K562 (cell line): Measurements from ENCODE around the gene UTP14A. TPM values are rescaled to one million over a fixed set of nuclear protein-coding genes. Genes with fewer than 3 reads are reported as not detected.

Experiments
- ATAC-seq: fragments of 200-7000 bp; cut with Tn5 transposase; 3 replicates; pipeline ENCODE4 v1.9.1; 2020; ENCODE audit warnings: moderate library complexity
- BruUV-seq: library from RNA; stranded (reverse); fragments of 400-500 nt; replicated peaks from 2 replicates; lab custom pipeline; 2021; lab: Mats Ljungman, UMichigan
- CTCF ChIA-PET: fragments of 300-600 bp; formaldehyde crosslinking; extraction: SDS; loops from one replicate; lab custom pipeline; 2021; ENCODE audit warnings: low intra/inter-chr PET ratio; lab: Yijun Ruan, JAX
- POLR2A ChIA-PET: fragments of 300-600, 350-650 bp; sonication (Branson Sonifier 250); formaldehyde crosslinking; extraction: SDS; loops from one replicate; lab custom pipeline; 2021; ENCODE audit warnings: antibody characterized with exemption, inconsistent platforms; lab: Yijun Ruan, JAX
- DNase-seq, 4 experiments: peaks; one replicate each; pipeline versions ENCODE4 v3.0.0 to v3.0.0-alpha.2; 2011 to 2018; ENCODE audit warnings: low spot score in 3 of 4, mixed read lengths in 3 of 4; ENCODE audit errors: extremely low read depth in 1 of 4
- FAIRE-seq: peaks from 2 replicates; lab custom pipeline; 2011; peaks lifted over from hg19 to GRCh38; lab: Jason Lieb, UNC
- H2AFZ ChIP-seq: 2 replicates; pipeline ENCODE4 v1.6.0; 2011; ENCODE audit warnings: low read depth, low read length, control low read depth, inconsistent platforms
- H3K27ac ChIP-seq: fragments of 200-600 bp; 3 replicates; pipeline ENCODE4 v1.8.0; 2011; ENCODE audit warnings: low read depth, mild to moderate bottlenecking, control low read depth, inconsistent platforms, low read length, moderate library complexity, mixed read lengths; ENCODE audit errors: extremely low read depth
- H3K27me3 ChIP-seq, 2 experiments: fragments of 300-600 bp in 1 of 2; 2 replicates in 1 of 2; 3 replicates in 1 of 2; pipeline versions ENCODE4 v1.6.0 to v1.8.0; 2011; ENCODE audit warnings: inconsistent platforms in 2 of 2, low read length in 2 of 2, mild to moderate bottlenecking in 1 of 2, mixed read lengths in 1 of 2, moderate library complexity in 1 of 2; ENCODE audit not compliant: control insufficient read depth in 2 of 2, insufficient read depth in 2 of 2
- H3K36me3 ChIP-seq: fragments of 300-600 bp; 3 replicates; pipeline ENCODE4 v1.8.0; 2011; ENCODE audit warnings: mild to moderate bottlenecking, low read length, inconsistent platforms; ENCODE audit not compliant: control insufficient read depth, insufficient read depth
- H3K4me1 ChIP-seq, 2 experiments: fragments of 200-600 bp in 1 of 2; replicated peaks in 1 of 2; 2 replicates in 1 of 2; 3 replicates in 1 of 2; pipeline versions ENCODE4 v1.5.1 to v1.8.0; 2011; ENCODE audit warnings: inconsistent platforms in 2 of 2, low read length in 2 of 2, mild to moderate bottlenecking in 1 of 2, mixed read lengths in 1 of 2, moderate library complexity in 1 of 2; ENCODE audit not compliant: control insufficient read depth in 2 of 2, insufficient read depth in 2 of 2
- H3K4me2 ChIP-seq: 2 replicates; pipeline ENCODE4 v1.6.1; 2011; ENCODE audit warnings: low read length, control low read depth, inconsistent platforms, mixed read lengths; ENCODE audit not compliant: insufficient read depth
- H3K4me3 ChIP-seq: fragments of 200-600 bp; sonication (generic), shearing (Covaris generic); 2 replicates; pipeline ENCODE4 v1.5.1; 2016; ENCODE audit warnings: control low read depth, inconsistent platforms
- H3K79me2 ChIP-seq: fragments of 200-600 bp; 3 replicates; pipeline ENCODE4 v1.8.0; 2011; ENCODE audit warnings: low read length, inconsistent platforms; ENCODE audit not compliant: control insufficient read depth, insufficient read depth
- H3K9ac ChIP-seq, 2 experiments: 2 replicates each; pipeline versions ENCODE4 v1.6.0 to v1.6.1; 2011; ENCODE audit warnings: low read depth in 2 of 2, low read length in 2 of 2, control low read depth in 1 of 2, inconsistent platforms in 1 of 2, mild to moderate bottlenecking in 1 of 2, mixed read lengths in 1 of 2; ENCODE audit not compliant: insufficient read depth in 1 of 2
- H3K9me1 ChIP-seq: one replicate; pipeline ENCODE4 v1.6.0; 2011; ENCODE audit warnings: inconsistent platforms, mild to moderate bottlenecking, low read length, moderate library complexity; ENCODE audit not compliant: control insufficient read depth, insufficient read depth
- H3K9me3 ChIP-seq: replicated peaks from 2 replicates; pipeline ENCODE4 v1.5.1; 2011; ENCODE audit warnings: low read depth, low read length, inconsistent platforms; ENCODE audit not compliant: control insufficient read depth, insufficient read depth
- H4K20me1 ChIP-seq: replicated peaks from 2 replicates; pipeline ENCODE4 v1.6.1; 2011; ENCODE audit warnings: low read length, inconsistent platforms, mixed read lengths; ENCODE audit not compliant: control insufficient read depth, insufficient read depth
- RREB1 ChIP-seq: fragments of 250-450 bp; sonication (Bioruptor Pico); IDR thresholded peaks from 2 replicates; pipeline ENCODE4 v1.4.0; 2020
- ZFP36 ChIP-seq: fragments of 150-350 bp; IDR thresholded peaks from 2 replicates; pipeline ENCODE4 v1.6.1; 2018; ENCODE audit warnings: low read length, low read depth; ENCODE audit not compliant: partially characterized antibody
- WGBS: fragments of 100-300 bp; shearing (Covaris generic); methylation state at CpG from one replicate; pipeline ENCODE4 v1.1.6; 2016; ENCODE audit warnings: low coverage, mixed read lengths; ENCODE audit not compliant: insufficient coverage; ENCODE audit errors: missing lambda C conversion rate; 5-methylcytosine and 5-hydroxymethylcytosine counted together
- in situ Hi-C: fragments of 300-500 bp; cut with MboI; formaldehyde crosslinking; loops from 4 replicates; pipeline ENCODE4 v1.15.0; 2018; ENCODE audit warnings: inconsistent platforms, mixed read lengths
- intact Hi-C: fragments of 100-400 bp; cut with micrococcal nuclease; formaldehyde crosslinking; loops from 2 replicates; pipeline ENCODE4 v1.14.2; 2022
- polyA plus RNA-seq, 8 experiments: library from polyadenylated mRNA; depleted of rRNA in 4 of 8; stranded (reverse) in 5 of 8; unstranded in 3 of 8; fragments of >200 nt; fragmentation: Nextera tagmentation in 2 of 8; fragmentation: Illumina TruSeq in 1 of 8; extraction: Ambion mirVana in 2 of 8; extraction: Trizol in 1 of 8; gene quantifications; 2 replicates each; pipeline versions ENCODE4 v1.2.1 to v1.2.3, GENCODE V29; 2011 to 2014; ENCODE audit warnings: inconsistent platforms in 1 of 8, missing spikeins in 1 of 8
- total RNA-seq, 7 experiments: library from RNA; depleted of rRNA in 6 of 7; stranded (reverse); fragments of >200 nt in 6 of 7; fragmentation: Illumina TruSeq in 2 of 7; extraction: Trizol in 2 of 7; gene quantifications; 2 replicates each; pipeline versions ENCODE4 v1.2.1 to v1.2.3, GENCODE V29; 2011 to 2021; ENCODE audit warnings: low replicate concordance in 1 of 7

Gene UTP14A
- total and polyA plus RNA-seq, 9 of the 15 experiments (the other 6 are each of a cell fraction or from before 2014, with no cell fraction given): 30.5 to 91.0 (median 64.1) TPM

GRCh38 chrX:129953334-129953648 lies 47.3 kb downstream of the UTP14A start:
- ATAC-seq: no peak
- no TSS peak for BruUV-seq
- DNase-seq: no peak
- Histone ChIP-seq H3K9ac (peak overlapping the region in 1 of 2 experiments; percentile 88; a peak in 3 of 4 replicates), H3K27me3 (no peaks in the 10 kb centered on the region), H3K4me1 (peaks cover 16 to 33% of the 10 kb centered on the region in 2 experiments), H3K27ac (peak overlapping the region; percentile 43; the same call in 1 of the 3 replicates), H3K4me3 (no peak overlapping the region), H3K4me2 (0 out of 2 replicates have a peak overlapping the region, but pooled peaks have one; percentile 61), H3K9me3 (no peaks in the 10 kb centered on the region), H2AFZ (peak overlapping the region; percentile 92; the same call in 1 of the 2 replicates), H3K9me1 (no peaks in the 10 kb centered on the region), H3K36me3 (no peaks in the 10 kb centered on the region), H3K79me2 (peaks cover 9% of the 10 kb centered on the region; the same call in 2 of the 3 replicates), H4K20me1 (no peaks in the 10 kb centered on the region)
- in situ Hi-C loops (no loop called here), intact Hi-C loops (no loop called here)
- TF ChIP-seq RREB1 (CRISPR knock-in tag) (no peak), ZFP36 (peak; percentile 7)
- no peak for FAIRE-seq
- ChIA-PET POLR2A (interaction anchor here (0.7 to 1.4 kb wide), 5 partner anchors 8 to 62 kb away, joined by 3 to 4 read pairs (median 4); no protein-coding TSS in a partner anchor), CTCF (interaction anchor here (0.7 kb wide), 1 partner anchor 136 kb away, joined by 4 read pairs; no protein-coding TSS in a partner anchor)
- WGBS: 0% methylated on average over 3 of the region's 18 CpGs
